ENCODE data around the gene PPM1L. TPM values are rescaled to one million over a fixed set of nuclear protein-coding genes. Genes with fewer than 3 reads are reported as not detected.
"Not testable (repeated sequence)": the region's sequence is repeated elsewhere in the genome, so short reads cannot be mapped to it uniquely, and the experiment has no call there.

Gene PPM1L
- total RNA-seq, 1 donor from 2014 or later, result 10.6 TPM

DNA sequence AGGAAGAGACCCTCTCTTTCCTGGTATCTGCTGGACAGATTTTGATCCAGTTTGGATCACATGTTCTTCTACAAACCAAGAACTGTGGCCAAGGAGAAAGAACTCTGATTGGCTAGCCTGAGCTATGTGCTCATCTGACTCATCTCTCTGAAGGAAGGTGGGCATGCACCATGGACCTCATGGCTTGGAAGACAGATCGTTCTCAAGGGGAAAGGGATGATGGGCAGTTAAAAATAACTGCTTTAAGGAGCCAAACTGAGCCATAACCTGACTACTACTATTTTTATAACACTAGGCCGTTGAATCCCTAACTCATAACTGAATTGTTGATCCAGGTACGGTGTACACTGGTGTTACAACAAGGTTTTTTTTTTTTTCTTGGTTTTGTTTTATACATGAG, 236.7 kb downstream of the PPM1L start:
- Mint-ChIP-seq H3K36me3 (no peaks in the 10 kb centered on the region), H3K4me1 (no peaks in the 10 kb centered on the region), H3K4me3 (no peak overlapping the region), H3K27me3 (ENCODE audit: low read depth) (no peaks in the 10 kb centered on the region), H3K9me3 (peaks cover 23% of the 10 kb centered on the region), H3K27ac (no peak overlapping the region)
- no peak for TF ChIP-seq CTCF (IDR thresholded peaks at IDR 0.05; ENCODE audit: unreplicated experiment)
- DNase-seq (ENCODE audit: low spot score in 2 of 2, unreplicated experiment in 2 of 2), result no peak

- no peak for DNase-seq (ENCODE audit: low spot score in 2 of 2, unreplicated experiment in 2 of 2)
- Mint-ChIP-seq H3K27me3 (ENCODE audit: low read depth) (no peaks in the 10 kb centered on the region), H3K36me3 (no peaks in the 10 kb centered on the region), H3K27ac (no peak overlapping the region), H3K4me1 (no peaks in the 10 kb centered on the region), H3K4me3 (no peak overlapping the region), H3K9me3 (peaks cover 32% of the 10 kb centered on the region)
- no peak for TF ChIP-seq CTCF (IDR thresholded peaks at IDR 0.05; ENCODE audit: unreplicated experiment)
These were observed 240.8 kb downstream of the PPM1L start for GRCh38 chr3:160996811-160997210.

- no peak overlapping the region for H3K27ac Mint-ChIP-seq
- H3K4me1 Mint-ChIP-seq, result no peaks in the 10 kb centered on the region
- H3K9me3 Mint-ChIP-seq, result peaks cover 32% of the 10 kb centered on the region
- no peak overlapping the region for H3K4me3 Mint-ChIP-seq
- no peak for DNase-seq (ENCODE audit: low spot score in 2 of 2, unreplicated experiment in 2 of 2)
- no peaks in the 10 kb centered on the region for H3K27me3 Mint-ChIP-seq (ENCODE audit: low read depth)
- no peaks in the 10 kb centered on the region for H3K36me3 Mint-ChIP-seq
- no peak for TF ChIP-seq CTCF (IDR thresholded peaks at IDR 0.05; ENCODE audit: unreplicated experiment)
These were observed 242.6 kb downstream of the PPM1L start for GRCh38 chr3:160998581-160998980.

DNA sequence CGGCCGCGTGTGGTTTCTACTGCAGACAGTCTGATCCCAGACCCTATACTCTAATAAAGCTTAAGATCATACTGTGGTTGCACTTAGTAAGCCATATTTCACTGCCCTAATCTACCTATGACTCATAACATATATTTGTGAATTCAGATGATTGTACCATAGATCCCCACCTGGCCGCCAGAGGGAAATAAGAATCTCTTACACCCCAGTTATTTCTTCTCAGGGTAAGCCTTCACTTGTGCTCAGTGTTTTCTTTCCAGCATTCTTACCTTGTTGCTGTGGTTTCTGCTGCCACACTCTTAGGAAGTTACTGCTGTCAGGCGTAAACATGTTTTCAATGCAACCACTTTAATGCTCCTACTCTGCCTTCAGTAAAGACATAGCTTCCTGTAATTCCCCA, 243.2 kb downstream of the PPM1L start:
- no peak overlapping the region for H3K27ac Mint-ChIP-seq
- no peaks in the 10 kb centered on the region for H3K36me3 Mint-ChIP-seq
- H3K27me3 Mint-ChIP-seq (ENCODE audit: low read depth), result no peaks in the 10 kb centered on the region
- H3K4me3 Mint-ChIP-seq, result no peak overlapping the region
- H3K4me1 Mint-ChIP-seq, result no peaks in the 10 kb centered on the region
- peaks cover 32% of the 10 kb centered on the region for H3K9me3 Mint-ChIP-seq
- DNase-seq (ENCODE audit: low spot score in 2 of 2, unreplicated experiment in 2 of 2), result no peak
- TF ChIP-seq CTCF (IDR thresholded peaks at IDR 0.05; ENCODE audit: unreplicated experiment), result no peak

DNA sequence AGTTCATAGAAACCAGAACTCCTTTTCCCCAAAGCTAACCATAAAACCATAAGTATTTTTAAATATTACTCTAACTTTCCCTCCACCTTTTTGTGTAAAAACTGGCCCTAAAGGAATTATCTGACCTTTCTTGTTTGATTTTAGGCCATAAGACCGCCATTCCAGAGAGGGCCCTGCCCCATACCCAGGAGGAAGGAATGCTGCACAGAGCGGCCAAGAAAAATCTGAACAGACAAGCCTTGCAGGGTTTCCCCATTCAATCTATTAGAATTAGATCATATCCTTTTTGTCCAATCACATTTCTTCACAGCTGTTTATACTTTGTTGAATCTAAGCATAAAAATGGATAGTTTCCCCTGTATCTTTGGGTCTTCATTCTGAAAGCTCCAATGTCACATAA, 252.1 kb downstream of the PPM1L start:
- Mint-ChIP-seq H3K27ac (peak overlapping the region; percentile 78), H3K4me1 (peaks cover 16% of the 10 kb centered on the region), H3K9me3 (peaks cover 18% of the 10 kb centered on the region), H3K4me3 (no peak overlapping the region), H3K27me3 (ENCODE audit: low read depth) (no peaks in the 10 kb centered on the region), H3K36me3 (no peaks in the 10 kb centered on the region)
- TF ChIP-seq CTCF (IDR thresholded peaks at IDR 0.05; ENCODE audit: unreplicated experiment), result no peak
- DNase-seq (ENCODE audit: low spot score in 2 of 2, unreplicated experiment in 2 of 2), result no peak

DNA sequence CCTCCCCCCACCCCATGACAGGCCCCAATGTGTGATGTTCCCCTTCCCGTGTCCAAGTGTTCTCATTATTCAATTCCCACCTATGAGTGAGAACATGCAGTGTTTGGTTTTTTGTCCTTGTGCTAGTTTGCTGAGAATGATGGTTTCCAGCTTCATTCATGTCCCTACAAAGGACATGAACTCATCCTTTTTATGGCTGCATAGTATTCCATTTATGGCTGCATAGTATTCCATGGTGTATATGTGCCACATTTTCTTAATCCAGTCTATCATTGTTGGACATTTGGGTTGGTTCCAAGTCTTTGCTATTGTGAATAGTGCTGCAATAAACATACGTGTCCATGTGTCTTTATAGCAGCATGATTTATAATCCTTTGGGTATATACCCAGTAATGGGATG, 254.1 kb downstream of the PPM1L start:
- DNase-seq (ENCODE audit: low spot score in 2 of 2, unreplicated experiment in 2 of 2); H3K4me3 Mint-ChIP-seq; H3K27me3 Mint-ChIP-seq (ENCODE audit: low read depth); H3K36me3 Mint-ChIP-seq; H3K27ac Mint-ChIP-seq: not testable (repeated sequence)
- H3K9me3 Mint-ChIP-seq, result peaks cover 17% of the 10 kb centered on the region
- H3K4me1 Mint-ChIP-seq, result peaks cover 16% of the 10 kb centered on the region
